H1 (cell line): ENCODE data around the gene FMO3. TPM values are rescaled to one million over a fixed set of nuclear protein-coding genes. Genes with fewer than 3 reads are reported as not detected.

Source experiments
- CHD7 ChIP-seq: fragments of 300-600 bp; sonication (generic); IDR thresholded peaks from 2 replicates; pipeline ENCODE4 v1.7.1; 2012; ENCODE audit warnings: low read length, moderate library complexity, mild to moderate bottlenecking, inconsistent platforms; ENCODE audit not compliant: insufficient replicate concordance
- PHF8 ChIP-seq: fragments of 200-600 bp; sonication (generic); conservative IDR thresholded peaks from 2 replicates; pipeline ENCODE4 v1.7.1; 2012; ENCODE audit warnings: low read depth, mild to moderate bottlenecking, inconsistent platforms, low read length, moderate library complexity
- polyA plus RNA-seq, 7 experiments: library from polyadenylated mRNA; depleted of rRNA in 3 of 7; stranded (reverse) in 5 of 7; unstranded in 2 of 7; fragments of >200 nt in 5 of 7; fragments of 200-250 nt in 2 of 7; gene quantifications; 1 replicate in 5 of 7; 2 replicates in 1 of 7; 4 replicates in 1 of 7; pipeline versions ENCODE4 v1.2.1 to v1.2.3, GENCODE V29; 2011 to 2013; ENCODE audit warnings: missing spikeins in 2 of 7, mixed read lengths in 2 of 7
- total RNA-seq: library from RNA; stranded (reverse); fragmentation: NEBNext Ultra II Directional; extraction: Animal tissue kit (Norgen Biotek cat#: 25700); gene quantifications from 2 replicates; pipeline ENCODE4 v1.2.1, GENCODE V29; 2021

Gene FMO3
- total and polyA plus RNA-seq, 2 of the 8 experiments (the other 6 are each of a cell fraction or from before 2014, with no cell fraction given): not detected

GRCh38 chr1:171110621-171111326, 20.1 kb downstream of the FMO3 start (continued):
- no peak for TF ChIP-seq CHD7
- no peak for TF ChIP-seq PHF8
